Measurements from ENCODE around the gene PLCD1.

DNA sequence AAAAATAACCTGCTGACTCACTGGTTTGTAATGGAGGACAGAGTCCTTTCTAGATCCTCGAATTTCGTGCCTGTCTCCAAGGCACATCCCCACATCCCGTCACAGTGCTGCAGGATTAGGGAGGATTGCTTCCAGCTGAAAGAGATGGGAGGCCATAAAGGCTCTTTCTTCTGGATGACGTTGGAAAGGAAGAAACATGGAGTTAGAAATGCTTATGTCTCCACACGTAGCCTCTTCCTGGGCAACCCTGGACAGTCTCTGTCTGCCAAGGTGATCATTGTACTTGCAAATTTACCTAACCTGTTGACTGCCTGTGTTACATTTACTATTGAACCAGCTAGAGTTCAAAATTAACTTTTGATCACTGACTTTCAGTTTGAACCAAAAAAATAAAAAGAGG, 66.4 kb downstream of the PLCD1 start:
- TF ChIP-seq, protein P1, sequence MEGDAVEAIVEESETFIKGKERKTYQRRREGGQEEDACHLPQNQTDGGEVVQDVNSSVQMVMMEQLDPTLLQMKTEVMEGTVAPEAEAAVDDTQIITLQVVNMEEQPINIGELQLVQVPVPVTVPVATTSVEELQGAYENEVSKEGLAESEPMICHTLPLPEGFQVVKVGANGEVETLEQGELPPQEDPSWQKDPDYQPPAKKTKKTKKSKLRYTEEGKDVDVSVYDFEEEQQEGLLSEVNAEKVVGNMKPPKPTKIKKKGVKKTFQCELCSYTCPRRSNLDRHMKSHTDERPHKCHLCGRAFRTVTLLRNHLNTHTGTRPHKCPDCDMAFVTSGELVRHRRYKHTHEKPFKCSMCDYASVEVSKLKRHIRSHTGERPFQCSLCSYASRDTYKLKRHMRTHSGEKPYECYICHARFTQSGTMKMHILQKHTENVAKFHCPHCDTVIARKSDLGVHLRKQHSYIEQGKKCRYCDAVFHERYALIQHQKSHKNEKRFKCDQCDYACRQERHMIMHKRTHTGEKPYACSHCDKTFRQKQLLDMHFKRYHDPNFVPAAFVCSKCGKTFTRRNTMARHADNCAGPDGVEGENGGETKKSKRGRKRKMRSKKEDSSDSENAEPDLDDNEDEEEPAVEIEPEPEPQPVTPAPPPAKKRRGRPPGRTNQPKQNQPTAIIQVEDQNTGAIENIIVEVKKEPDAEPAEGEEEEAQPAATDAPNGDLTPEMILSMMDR (conservative IDR thresholded peaks at IDR 0.05 in 1 of 2, IDR thresholded peaks at IDR 0.05 in 1 of 2; ENCODE audit: low read depth in 1 of 2, low read length in 2 of 2), result no peak
- TF ChIP-seq EZH2 (IDR thresholded peaks at IDR 0.05; ENCODE audit: low read length, missing control alignments), result no peak
